ENCODE data around the gene FADS2. TPM values are rescaled to one million over a fixed set of nuclear protein-coding genes. Genes with fewer than 3 reads are reported as not detected.

The FADS2 gene
- polyA plus RNA-seq, 1 donor (not counting 4 experiments of a cell fraction or from before 2014, with no cell fraction given) = 196 TPM

GRCh38 chr11:61854966-61855714 lies 27.0 kb downstream of the FADS2 start:
- no peak overlapping the region for H3K9ac ChIP-seq (ENCODE audit: control insufficient read depth, extremely low read depth, insufficient read depth, low read length)
- FAIRE-seq = no peak
- H3K27ac ChIP-seq (ENCODE audit: control insufficient read depth, insufficient read depth, low read length) = no peak overlapping the region
- no peak overlapping the region for H3K4me3 ChIP-seq (ENCODE audit: control insufficient read depth in 2 of 3, extremely low read depth in 1 of 3, insufficient read depth in 2 of 3, low read depth in 1 of 3, low read length in 3 of 3)
- no peaks in the 10 kb centered on the region for H3K79me2 ChIP-seq (ENCODE audit: control insufficient read depth, insufficient read depth, low read length)
- H3K9me3 ChIP-seq (ENCODE audit: control insufficient read depth, low read depth, low read length) = no peaks in the 10 kb centered on the region
- peaks cover 27 to 39% of the 10 kb centered on the region in 2 experiments for H3K36me3 ChIP-seq (ENCODE audit: control insufficient read depth in 2 of 2, extremely low read depth in 1 of 2, insufficient read depth in 2 of 2, low read length in 2 of 2)
- TF ChIP-seq CTCF (optimal IDR thresholded peaks at IDR 0.05 in 1 of 3, IDR thresholded peaks at IDR 0.05 in 1 of 3, conservative IDR thresholded peaks at IDR 0.05 in 1 of 3; ENCODE audit: extremely low read depth in 1 of 3, insufficient read depth in 2 of 3, low read length in 3 of 3) (no peak), EZH2 (IDR thresholded peaks at IDR 0.05; ENCODE audit: low read length) (no peak)
- H3K4me1 ChIP-seq (ENCODE audit: control insufficient read depth, extremely low read depth, insufficient read depth, low read length) = peaks cover 3% of the 10 kb centered on the region
- no peak overlapping the region for H2AFZ ChIP-seq (ENCODE audit: control insufficient read depth, low read length)
- no peaks in the 10 kb centered on the region for H3K27me3 ChIP-seq (ENCODE audit: control insufficient read depth, extremely low read depth, insufficient read depth, low read length)
- DNase-seq (ENCODE audit: low read depth, low spot score) = no peak
- dilution Hi-C loops (cut with MboI; ENCODE audit: extremely low pct_ligation_motif_present, low sequenced_read_pairs) = no loop called here
- peaks cover 1% of the 10 kb centered on the region for H4K20me1 ChIP-seq (ENCODE audit: control insufficient read depth, extremely low read depth, insufficient read depth, low read length)
- H3K4me2 ChIP-seq (ENCODE audit: control insufficient read depth, extremely low read depth, insufficient read depth, low read depth, low read length) = no peak overlapping the region
- no peaks in the 10 kb centered on the region for H3K9me1 ChIP-seq (ENCODE audit: control insufficient read depth, extremely low read depth, insufficient read depth, low read length)

- dilution Hi-C loops (cut with MboI; ENCODE audit: extremely low pct_ligation_motif_present, low sequenced_read_pairs) = no loop called here
- TF ChIP-seq CTCF (optimal IDR thresholded peaks at IDR 0.05 in 1 of 3, IDR thresholded peaks at IDR 0.05 in 1 of 3, conservative IDR thresholded peaks at IDR 0.05 in 1 of 3; ENCODE audit: extremely low read depth in 1 of 3, insufficient read depth in 2 of 3, low read length in 3 of 3) (no peak), EZH2 (IDR thresholded peaks at IDR 0.05; ENCODE audit: low read length) (no peak)
- DNase-seq (ENCODE audit: low read depth, low spot score) (no peak), FAIRE-seq (no peak)
- Histone ChIP-seq H3K79me2 (ENCODE audit: control insufficient read depth, insufficient read depth, low read length) (no peaks in the 10 kb centered on the region), H3K4me2 (ENCODE audit: control insufficient read depth, extremely low read depth, insufficient read depth, low read depth, low read length) (no peak overlapping the region), H3K4me1 (ENCODE audit: control insufficient read depth, extremely low read depth, insufficient read depth, low read length) (peaks cover 6% of the 10 kb centered on the region), H3K9me3 (ENCODE audit: control insufficient read depth, low read depth, low read length) (no peaks in the 10 kb centered on the region), H3K4me3 (ENCODE audit: control insufficient read depth in 2 of 3, extremely low read depth in 1 of 3, insufficient read depth in 2 of 3, low read depth in 1 of 3, low read length in 3 of 3) (no peak overlapping the region), H2AFZ (ENCODE audit: control insufficient read depth, low read length) (no peak overlapping the region), H3K27me3 (ENCODE audit: control insufficient read depth, extremely low read depth, insufficient read depth, low read length) (no peaks in the 10 kb centered on the region), H3K36me3 (ENCODE audit: control insufficient read depth in 2 of 2, extremely low read depth in 1 of 2, insufficient read depth in 2 of 2, low read length in 2 of 2) (peaks cover 26 to 38% of the 10 kb centered on the region in 2 experiments), H4K20me1 (ENCODE audit: control insufficient read depth, extremely low read depth, insufficient read depth, low read length) (peaks cover 3% of the 10 kb centered on the region), H3K9ac (ENCODE audit: control insufficient read depth, extremely low read depth, insufficient read depth, low read length) (no peak overlapping the region), H3K9me1 (ENCODE audit: control insufficient read depth, extremely low read depth, insufficient read depth, low read length) (no peaks in the 10 kb centered on the region), H3K27ac (ENCODE audit: control insufficient read depth, insufficient read depth, low read length) (no peak overlapping the region)
These were observed 28.0 kb downstream of the FADS2 start for GRCh38 chr11:61855939-61856680.
